ENCODE data around the gene ARHGAP10.

Gene ARHGAP10

GRCh38 chr4:147815741-147816140 lies 83.9 kb downstream of the ARHGAP10 start:
- no peak for TF ChIP-seq JUND (IDR thresholded peaks at IDR 0.05; ENCODE audit: low read depth)
- DNase-seq (ENCODE audit: low read depth in 1 of 2, low spot score in 1 of 2) = no peak
- in situ Hi-C loops (cut with HindIII; ENCODE audit: low pct_unique_long_range_greater_than_20kb, low sequenced_read_pairs) = no loop called here

GRCh38 chr4:147816382-147817254 lies 84.7 kb downstream of the ARHGAP10 start:
- in situ Hi-C loops (cut with HindIII; ENCODE audit: low pct_unique_long_range_greater_than_20kb, low sequenced_read_pairs) = no loop called here
- no peak for DNase-seq (ENCODE audit: low read depth in 1 of 2, low spot score in 1 of 2)
- no peak for TF ChIP-seq JUND (IDR thresholded peaks at IDR 0.05; ENCODE audit: low read depth)

- no peak for DNase-seq (ENCODE audit: low read depth in 1 of 2, low spot score in 1 of 2)
- no peak for TF ChIP-seq JUND (IDR thresholded peaks at IDR 0.05; ENCODE audit: low read depth)
- in situ Hi-C loops (cut with HindIII; ENCODE audit: low pct_unique_long_range_greater_than_20kb, low sequenced_read_pairs) = no loop called here
These were observed 89.1 kb downstream of the ARHGAP10 start for GRCh38 chr4:147820975-147821374.

- TF ChIP-seq JUND (IDR thresholded peaks at IDR 0.05; ENCODE audit: low read depth) = no peak
- DNase-seq (ENCODE audit: low read depth in 1 of 2, low spot score in 1 of 2) = no peak
- in situ Hi-C loops (cut with HindIII; ENCODE audit: low pct_unique_long_range_greater_than_20kb, low sequenced_read_pairs) = no loop called here
These were observed 89.7 kb downstream of the ARHGAP10 start for GRCh38 chr4:147821555-147821954.

GRCh38 chr4:147822128-147822527 lies 90.2 kb downstream of the ARHGAP10 start:
- DNase-seq (ENCODE audit: low read depth in 1 of 2, low spot score in 1 of 2) = no peak
- in situ Hi-C loops (cut with HindIII; ENCODE audit: low pct_unique_long_range_greater_than_20kb, low sequenced_read_pairs) = no loop called here
- TF ChIP-seq JUND (IDR thresholded peaks at IDR 0.05; ENCODE audit: low read depth) = no peak

- no peak for TF ChIP-seq JUND (IDR thresholded peaks at IDR 0.05; ENCODE audit: low read depth)
- no peak for DNase-seq (ENCODE audit: low read depth in 1 of 2, low spot score in 1 of 2)
- in situ Hi-C loops (cut with HindIII; ENCODE audit: low pct_unique_long_range_greater_than_20kb, low sequenced_read_pairs) = no loop called here
These were observed 91.2 kb downstream of the ARHGAP10 start for GRCh38 chr4:147823130-147823529.

- no peak for TF ChIP-seq JUND (IDR thresholded peaks at IDR 0.05; ENCODE audit: low read depth)
- no peak for DNase-seq (ENCODE audit: low read depth in 1 of 2, low spot score in 1 of 2)
- in situ Hi-C loops (cut with HindIII; ENCODE audit: low pct_unique_long_range_greater_than_20kb, low sequenced_read_pairs) = no loop called here
These were observed 92.4 kb downstream of the ARHGAP10 start for GRCh38 chr4:147824316-147824715.

GRCh38 chr4:147824884-147825283 lies 93.0 kb downstream of the ARHGAP10 start:
- no peak for TF ChIP-seq JUND (IDR thresholded peaks at IDR 0.05; ENCODE audit: low read depth)
- in situ Hi-C loops (cut with HindIII; ENCODE audit: low pct_unique_long_range_greater_than_20kb, low sequenced_read_pairs) = no loop called here
- DNase-seq (ENCODE audit: low read depth in 1 of 2, low spot score in 1 of 2) = no peak

- TF ChIP-seq JUND (IDR thresholded peaks at IDR 0.05; ENCODE audit: low read depth) = no peak
- DNase-seq (ENCODE audit: low read depth in 1 of 2, low spot score in 1 of 2) = no peak
- in situ Hi-C loops (cut with HindIII; ENCODE audit: low pct_unique_long_range_greater_than_20kb, low sequenced_read_pairs) = no loop called here
These were observed 93.8 kb downstream of the ARHGAP10 start for GRCh38 chr4:147825451-147826287.

GRCh38 chr4:147826288-147826646 lies 94.4 kb downstream of the ARHGAP10 start:
- in situ Hi-C loops (cut with HindIII; ENCODE audit: low pct_unique_long_range_greater_than_20kb, low sequenced_read_pairs) = no loop called here
- TF ChIP-seq JUND (IDR thresholded peaks at IDR 0.05; ENCODE audit: low read depth) = no peak
- DNase-seq (ENCODE audit: low read depth in 1 of 2, low spot score in 1 of 2) = no peak

- in situ Hi-C loops (cut with HindIII; ENCODE audit: low pct_unique_long_range_greater_than_20kb, low sequenced_read_pairs) = no loop called here
- no peak for DNase-seq (ENCODE audit: low read depth in 1 of 2, low spot score in 1 of 2)
- no peak for TF ChIP-seq JUND (IDR thresholded peaks at IDR 0.05; ENCODE audit: low read depth)
These were observed 96.5 kb downstream of the ARHGAP10 start for GRCh38 chr4:147828331-147828905.

- DNase-seq (ENCODE audit: low read depth in 1 of 2, low spot score in 1 of 2) = no peak
- no peak for TF ChIP-seq JUND (IDR thresholded peaks at IDR 0.05; ENCODE audit: low read depth)
- in situ Hi-C loops (cut with HindIII; ENCODE audit: low pct_unique_long_range_greater_than_20kb, low sequenced_read_pairs) = no loop called here
These were observed 97.7 kb downstream of the ARHGAP10 start for GRCh38 chr4:147829401-147830101.

Measured in T47D (cell line).